ENCODE results near the gene CD300A. TPM values are rescaled to one million over a fixed set of nuclear protein-coding genes. Genes with fewer than 3 reads are reported as not detected.
A peak's percentile ranks its signal among the peaks of the same experiment; 100 is the strongest.

The CD300A gene
- total and polyA plus RNA-seq, 4 donors = 2.2 to 11.5 (median 8.0) TPM

GRCh38 chr17:74445158-74445557, 21.3 kb upstream of the CD300A start:
- peaks cover 34 to 89% (median 70%) of the 10 kb centered on the region in 4 donors for H3K4me1 ChIP-seq (ENCODE audit: control insufficient read depth in 4 of 4, insufficient read depth in 4 of 4, low read length in 3 of 4)
- no peaks in the 10 kb centered on the region for H3K9me3 ChIP-seq (ENCODE audit: control insufficient read depth in 4 of 4, low read length in 3 of 4)
- 62% methylated on average over 7 of the region's 7 CpGs for WGBS
- H3K36me3 ChIP-seq (ENCODE audit: control insufficient read depth in 4 of 4, insufficient read depth in 3 of 4, low read depth in 1 of 4, low read length in 3 of 4) = peaks cover 0 to 11% (median 0%) of the 10 kb centered on the region in 4 donors
- no peak overlapping the region for H3K9ac ChIP-seq (ENCODE audit: low read depth in 1 of 2, low read length in 2 of 2)
- no peak for DNase-seq (ENCODE audit: low spot score)
- peak overlapping the region; percentile 83 to 99 for H3K27ac ChIP-seq (ENCODE audit: low read depth in 1 of 2, low read length in 2 of 2)
- H3K27me3 ChIP-seq (ENCODE audit: control insufficient read depth in 4 of 4, insufficient read depth in 4 of 4, low read length in 3 of 4) = no peaks in the 10 kb centered on the region
- no peak overlapping the region for H3K4me3 ChIP-seq (ENCODE audit: low read depth in 1 of 3, low read length in 3 of 3)
- no peak for TF ChIP-seq ZBTB33 (IDR thresholded peaks at IDR 0.05)
- TF ChIP-seq HNF4A (conservative IDR thresholded peaks at IDR 0.05) = no peak
- no peak for TF ChIP-seq GABPA (IDR thresholded peaks at IDR 0.05 in 1 of 2, conservative IDR thresholded peaks at IDR 0.05 in 1 of 2)
- TF ChIP-seq REST (IDR thresholded peaks at IDR 0.05) = no peak
- TF ChIP-seq JUND (IDR thresholded peaks at IDR 0.05) = no peak
- no peak for TF ChIP-seq CTCF (IDR thresholded peaks at IDR 0.05; ENCODE audit: low read depth, low read length, missing input control)
- TF ChIP-seq TAF1 (conservative IDR thresholded peaks at IDR 0.05) = no peak
- TF ChIP-seq NR2F2 (IDR thresholded peaks at IDR 0.05) = no peak
- TF ChIP-seq FOXA2 (IDR thresholded peaks at IDR 0.05) = no peak
- TF ChIP-seq SP1 (IDR thresholded peaks at IDR 0.05) = no peak
- TF ChIP-seq ATF3 (IDR thresholded peaks at IDR 0.05) = no peak
- no peak for TF ChIP-seq FOXA1 (IDR thresholded peaks at IDR 0.05)

GRCh38 chr17:74446551-74447500, 19.6 kb upstream of the CD300A start:
- Histone ChIP-seq H3K4me3 (ENCODE audit: low read depth in 1 of 3, low read length in 3 of 3) (peak overlapping the region in 1 of 3 donors; percentile 5), H3K9ac (ENCODE audit: low read depth in 1 of 2, low read length in 2 of 2) (peak overlapping the region in 1 of 2 donors; percentile 25), H3K4me1 (ENCODE audit: control insufficient read depth in 4 of 4, insufficient read depth in 4 of 4, low read length in 3 of 4) (peaks cover 34 to 89% (median 77%) of the 10 kb centered on the region in 4 donors), H3K36me3 (ENCODE audit: control insufficient read depth in 4 of 4, insufficient read depth in 3 of 4, low read depth in 1 of 4, low read length in 3 of 4) (peaks cover 0 to 2% (median 0%) of the 10 kb centered on the region in 4 donors), H3K27ac (ENCODE audit: low read depth in 1 of 2, low read length in 2 of 2) (peak overlapping the region; percentile 83 to 92), H3K9me3 (ENCODE audit: control insufficient read depth in 4 of 4, low read length in 3 of 4) (no peaks in the 10 kb centered on the region), H3K27me3 (ENCODE audit: control insufficient read depth in 4 of 4, insufficient read depth in 4 of 4, low read length in 3 of 4) (no peaks in the 10 kb centered on the region)
- DNase-seq (ENCODE audit: low spot score) = no peak
- TF ChIP-seq FOXA2 (IDR thresholded peaks at IDR 0.05) = no peak
- peak; percentile 47 to 54 for TF ChIP-seq RXRA (IDR thresholded peaks at IDR 0.05)
- TF ChIP-seq ATF3 (IDR thresholded peaks at IDR 0.05) = no peak
- TF ChIP-seq SP1 (IDR thresholded peaks at IDR 0.05) = peak; percentile 32
- no peak for TF ChIP-seq MAX (IDR thresholded peaks at IDR 0.05)
- no peak for TF ChIP-seq GABPA (IDR thresholded peaks at IDR 0.05 in 1 of 2, conservative IDR thresholded peaks at IDR 0.05 in 1 of 2)
- peak; percentile 79 for TF ChIP-seq NR2F2 (IDR thresholded peaks at IDR 0.05)
- TF ChIP-seq CTCF (IDR thresholded peaks at IDR 0.05; ENCODE audit: low read depth, low read length, missing input control) = peak; percentile 3
- peak in 1 of 2 donors; percentile 3 for TF ChIP-seq RAD21 (IDR thresholded peaks at IDR 0.05)
- TF ChIP-seq ZBTB33 (IDR thresholded peaks at IDR 0.05) = no peak
- TF ChIP-seq HNF4A (conservative IDR thresholded peaks at IDR 0.05) = peak; percentile 16 to 21
- 23% methylated on average over 31 of the region's 31 CpGs for WGBS

Measured in liver (tissue), 9 donors.